Activated CD4-positive, alpha-beta T cell treated with anti-CD3 and anti-CD28 coated beads, Interleukin-2, amount 50 U/mL, for 4 hours (primary cell): ENCODE data around the gene ATXN1L.
"Not testable (repeated sequence)": the region's sequence is repeated elsewhere in the genome, so short reads cannot be mapped to it uniquely, and the experiment has no call there.

ENCODE experiments used
- DNase-seq, 2 experiments: peaks; one replicate each; pipeline ENCODE4 v3.0.0-alpha.2; 2020

Gene ATXN1L

GRCh38 chr16:71845639-71846430 is at the start of gene ATXN1L:
TSS of gene ATXN1L (plus strand) at chr16:71845976. CDS start at chr16:71849741, 3,765 bp downstream.
- peak; percentile 85 to 88 for DNase-seq

GRCh38 chr16:71796501-71797097 is 49.2 kb upstream of the ATXN1L start:
- DNase-seq = no peak

GRCh38 chr16:71803305-71803690 is 42.5 kb upstream of the ATXN1L start:
- no peak for DNase-seq

GRCh38 chr16:71807905-71808592 is 37.7 kb upstream of the ATXN1L start:
- peak; percentile 39 to 55 for DNase-seq

- peak; percentile 88 to 93 for DNase-seq
Observed at GRCh38 chr16:71808593-71809459, 37.0 kb upstream of the ATXN1L start, which contains the start of gene AP1G1. TSS of gene AP1G1 (minus strand) at chr16:71808834. CDS start at chr16:71789479, 19,355 bp downstream.

GRCh38 chr16:71810155-71810530 is 35.6 kb upstream of the ATXN1L start:
- DNase-seq = not testable (repeated sequence)

- no peak for DNase-seq
Observed at GRCh38 chr16:71811261-71811803, 34.4 kb upstream of the ATXN1L start.

GRCh38 chr16:71817155-71817500 is 28.6 kb upstream of the ATXN1L start:
- DNase-seq = not testable (repeated sequence)

- DNase-seq = no peak
Observed at GRCh38 chr16:71826533-71827017, 19.2 kb upstream of the ATXN1L start.

GRCh38 chr16:71830359-71830758 is 15.4 kb upstream of the ATXN1L start:
- no peak for DNase-seq

- DNase-seq = not testable (repeated sequence)
Observed at GRCh38 chr16:71831698-71832097, 14.1 kb upstream of the ATXN1L start.

GRCh38 chr16:71832112-71832511 is 13.7 kb upstream of the ATXN1L start:
- DNase-seq = not testable (repeated sequence)

GRCh38 chr16:71834291-71834690 is 11.5 kb upstream of the ATXN1L start:
- DNase-seq = no peak

- DNase-seq = no peak
Observed at GRCh38 chr16:71837150-71837549, 8.6 kb upstream of the ATXN1L start.

GRCh38 chr16:71840052-71840451 is 5.7 kb upstream of the ATXN1L start:
- no peak for DNase-seq

- DNase-seq = no peak
Observed at GRCh38 chr16:71843572-71843971, 2.2 kb upstream of the ATXN1L start.

GRCh38 chr16:71846431-71846830 is 655 bp downstream of the ATXN1L start:
- DNase-seq = peak in 1 of 2 experiments; percentile 6

- no peak for DNase-seq
Observed at GRCh38 chr16:71847096-71847495, 1.3 kb downstream of the ATXN1L start.

- no peak for DNase-seq
Observed at GRCh38 chr16:71848622-71849021, 2.8 kb downstream of the ATXN1L start.

GRCh38 chr16:71851746-71852145 is 6.0 kb downstream of the ATXN1L start:
- no peak for DNase-seq

- no peak for DNase-seq
Observed at GRCh38 chr16:71852158-71852557, 6.4 kb downstream of the ATXN1L start.

- no peak for DNase-seq
Observed at GRCh38 chr16:71852561-71852960, 6.8 kb downstream of the ATXN1L start.
